HS-5 (cell line): ENCODE data around the gene CDKN2AIP.

ENCODE experiments used
- DNase-seq: peaks from one replicate; pipeline ENCODE4 v3.0.0-alpha.2; 2012; ENCODE audit warnings: low read depth

CDKN2AIP gene, protein sequence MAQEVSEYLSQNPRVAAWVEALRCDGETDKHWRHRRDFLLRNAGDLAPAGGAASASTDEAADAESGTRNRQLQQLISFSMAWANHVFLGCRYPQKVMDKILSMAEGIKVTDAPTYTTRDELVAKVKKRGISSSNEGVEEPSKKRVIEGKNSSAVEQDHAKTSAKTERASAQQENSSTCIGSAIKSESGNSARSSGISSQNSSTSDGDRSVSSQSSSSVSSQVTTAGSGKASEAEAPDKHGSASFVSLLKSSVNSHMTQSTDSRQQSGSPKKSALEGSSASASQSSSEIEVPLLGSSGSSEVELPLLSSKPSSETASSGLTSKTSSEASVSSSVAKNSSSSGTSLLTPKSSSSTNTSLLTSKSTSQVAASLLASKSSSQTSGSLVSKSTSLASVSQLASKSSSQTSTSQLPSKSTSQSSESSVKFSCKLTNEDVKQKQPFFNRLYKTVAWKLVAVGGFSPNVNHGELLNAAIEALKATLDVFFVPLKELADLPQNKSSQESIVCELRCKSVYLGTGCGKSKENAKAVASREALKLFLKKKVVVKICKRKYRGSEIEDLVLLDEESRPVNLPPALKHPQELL

DNA sequence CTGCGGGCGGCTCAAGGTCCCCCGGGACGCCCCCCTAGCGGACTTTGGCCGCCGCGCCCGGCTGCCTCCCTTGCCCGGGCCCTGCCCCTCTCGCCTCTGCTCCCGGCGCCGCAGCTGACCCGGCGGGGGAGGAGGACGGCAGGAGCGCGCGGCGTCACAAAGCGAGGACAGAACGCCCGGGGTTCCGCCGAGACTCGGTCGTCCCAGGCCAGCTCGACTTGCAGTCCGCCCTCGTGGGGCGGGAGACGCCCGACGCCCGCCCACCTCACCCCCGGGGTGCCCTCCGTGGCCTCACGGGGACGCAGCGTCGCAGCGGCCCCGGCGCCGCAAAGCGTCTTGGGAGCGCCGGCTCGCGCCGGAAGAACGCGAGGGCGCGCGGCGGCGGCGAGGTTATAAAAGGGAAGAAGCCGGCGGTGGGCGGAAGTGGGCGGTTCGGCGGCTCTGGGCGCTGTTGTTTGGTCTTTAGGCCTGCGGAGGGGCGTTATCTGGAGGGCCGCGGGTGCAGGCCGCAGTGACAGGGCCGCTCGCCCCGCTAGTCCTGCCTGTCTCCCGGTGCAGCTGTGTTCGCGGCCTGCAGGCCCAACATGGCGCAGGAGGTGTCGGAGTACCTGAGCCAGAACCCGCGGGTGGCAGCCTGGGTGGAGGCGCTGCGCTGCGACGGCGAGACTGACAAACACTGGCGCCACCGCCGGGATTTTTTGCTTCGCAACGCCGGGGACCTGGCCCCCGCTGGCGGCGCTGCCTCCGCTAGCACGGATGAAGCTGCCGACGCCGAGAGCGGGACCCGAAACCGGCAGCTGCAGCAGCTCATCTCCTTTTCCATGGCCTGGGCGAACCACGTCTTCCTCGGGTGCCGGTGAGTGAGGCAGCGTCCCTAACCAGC is at the start of gene CDKN2AIP:
Gene CDKN2AIP, plus strand, starts transcription at position 423 of the 883 bp plus-strand sequence. Its CDS starts 162 bp downstream, at position 585.
- DNase-seq, result peak; percentile 68

DNA sequence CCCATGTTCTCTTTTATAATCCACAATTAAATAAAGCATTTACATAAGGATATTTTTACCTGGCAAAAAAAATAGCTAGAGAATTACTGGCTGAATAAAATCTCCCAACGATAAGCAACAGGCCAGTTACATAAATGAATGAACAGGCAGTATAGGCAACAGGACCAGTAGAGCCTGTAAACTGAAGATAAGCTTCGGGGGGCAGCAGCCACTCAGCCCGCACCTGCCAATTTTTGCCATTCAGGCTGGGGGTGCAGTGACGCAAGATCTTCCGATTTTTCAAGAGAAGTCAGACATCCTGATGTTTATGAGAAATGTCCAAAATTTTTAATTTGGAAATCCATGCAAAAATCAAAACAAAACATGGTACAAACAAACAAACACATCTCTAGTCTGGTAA is 49.0 kb upstream of the CDKN2AIP start:
- no peak for DNase-seq

DNA sequence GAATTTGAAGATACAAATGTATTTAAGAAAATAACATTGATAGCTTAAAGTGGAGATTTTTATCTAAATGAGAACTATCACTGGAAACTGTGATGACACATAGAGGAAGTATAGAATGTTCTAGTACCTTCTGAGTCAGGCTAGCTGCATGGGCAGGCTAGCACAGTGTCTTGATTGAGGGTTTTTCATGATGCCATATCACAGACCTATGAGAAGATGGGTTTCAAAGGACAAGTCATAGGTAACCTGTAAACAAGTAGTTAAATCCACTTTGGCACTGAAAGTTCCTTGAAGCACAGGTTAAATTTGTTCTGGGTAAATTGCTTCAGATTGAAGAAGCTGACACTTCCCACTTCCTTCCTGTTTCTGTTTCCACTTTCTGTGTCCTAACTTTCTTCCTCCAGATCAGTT is 48.2 kb upstream of the CDKN2AIP start:
- no peak for DNase-seq

DNA sequence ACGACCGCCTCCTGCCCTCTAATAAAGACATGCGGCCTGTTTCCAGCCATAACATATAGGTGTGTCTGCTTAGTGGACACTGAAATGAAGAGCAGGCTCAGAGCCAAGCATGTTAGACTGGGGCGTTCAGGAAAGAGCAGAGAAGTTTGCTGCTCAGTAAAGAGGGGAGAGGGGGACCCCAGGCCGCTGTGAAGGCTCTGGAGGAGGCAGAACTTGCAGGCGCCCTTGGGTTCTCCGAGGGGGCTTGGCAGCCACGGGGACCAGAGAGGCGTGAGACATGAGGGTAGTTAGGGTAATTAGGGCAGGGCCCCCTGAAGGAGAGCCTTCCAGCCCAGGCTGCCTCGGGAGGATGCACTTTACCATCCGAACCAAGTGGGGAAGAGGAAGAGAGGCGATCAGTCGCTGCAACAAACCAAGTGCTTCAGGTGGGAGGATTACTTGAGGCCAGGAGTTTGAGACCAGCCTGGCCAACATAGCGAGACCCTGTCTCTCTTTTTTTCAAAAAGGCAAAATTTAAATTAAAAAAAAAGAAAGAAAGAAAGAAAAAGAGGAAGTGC is 46.6 kb upstream of the CDKN2AIP start:
- no peak for DNase-seq

DNA sequence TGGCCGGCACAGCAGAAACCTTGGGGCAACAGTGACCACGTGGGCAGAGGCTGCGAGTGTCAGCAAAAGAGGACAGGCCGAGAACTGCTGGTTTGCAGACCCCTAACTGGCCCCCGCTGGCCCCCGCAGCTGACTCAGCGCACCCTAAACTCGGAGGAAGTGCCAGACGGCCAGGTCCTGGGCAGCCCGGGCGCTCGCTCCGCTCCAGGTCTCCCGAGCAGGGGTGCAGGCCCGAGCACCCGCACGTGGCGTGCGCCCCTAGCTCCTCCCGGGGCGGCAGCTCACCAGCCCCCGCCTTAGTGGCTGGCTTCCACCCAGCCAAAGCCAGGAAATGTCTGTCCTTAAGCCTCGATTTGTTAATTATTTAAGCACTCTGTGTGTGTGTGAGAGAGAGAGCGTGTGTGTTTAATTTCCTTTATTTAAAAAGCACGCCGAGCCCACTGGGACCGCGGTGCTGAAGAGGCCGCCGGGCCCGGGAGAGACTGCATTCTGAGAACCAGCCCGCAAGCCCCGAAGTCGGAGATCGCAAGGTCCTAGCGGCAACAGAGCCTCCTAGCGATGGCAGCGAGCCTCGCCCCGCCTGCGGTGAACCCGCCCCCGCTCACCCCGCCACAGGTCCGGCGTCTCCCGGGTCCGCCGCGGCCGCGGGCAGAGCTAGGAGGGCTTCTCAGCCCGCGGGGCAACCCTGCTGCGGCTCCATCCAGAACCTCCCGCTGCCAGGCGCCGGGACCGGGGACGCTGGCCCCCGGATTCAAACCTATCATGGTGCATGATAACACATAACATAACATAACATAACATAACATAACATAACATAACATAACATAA is 45.9 kb upstream of the CDKN2AIP start:
- peak; percentile 8 for DNase-seq

DNA sequence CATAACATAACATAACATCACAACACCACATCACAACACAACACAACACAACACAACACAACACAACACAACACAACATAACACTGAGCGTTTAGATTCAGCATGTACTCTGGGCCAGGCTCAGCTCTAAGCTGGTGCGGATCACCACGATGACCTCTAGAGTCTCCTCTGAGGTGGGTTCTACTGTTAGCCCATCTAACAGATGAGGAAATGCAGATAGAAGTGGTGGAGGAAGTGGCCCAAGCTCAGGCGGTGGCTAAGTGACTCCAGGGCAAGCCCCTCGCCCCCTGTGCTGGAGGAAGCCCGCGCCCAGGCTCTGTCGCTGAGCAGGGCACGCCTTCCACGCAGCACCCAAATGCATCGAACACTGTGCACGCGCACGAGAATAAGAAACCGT is 45.3 kb upstream of the CDKN2AIP start:
- DNase-seq, result no peak

DNA sequence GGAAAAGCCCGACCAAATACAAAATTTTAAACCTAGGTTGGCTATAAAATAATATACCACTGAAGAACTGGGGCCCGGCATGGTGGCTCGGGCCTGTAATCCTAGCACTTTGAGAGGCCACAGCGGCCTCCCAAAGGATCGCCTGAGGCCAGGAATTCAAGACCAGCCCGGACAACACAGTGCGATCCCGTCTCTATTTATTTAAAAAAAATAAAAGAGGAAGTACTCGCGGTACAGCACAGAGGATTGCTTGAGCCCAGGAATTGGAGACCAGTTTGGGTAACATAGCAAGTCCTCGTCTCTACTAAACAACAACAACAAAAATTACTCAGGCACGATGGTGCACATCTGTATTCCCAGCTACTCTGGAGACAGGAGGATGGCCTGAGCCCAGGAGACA is 44.8 kb upstream of the CDKN2AIP start:
- no peak for DNase-seq

DNA sequence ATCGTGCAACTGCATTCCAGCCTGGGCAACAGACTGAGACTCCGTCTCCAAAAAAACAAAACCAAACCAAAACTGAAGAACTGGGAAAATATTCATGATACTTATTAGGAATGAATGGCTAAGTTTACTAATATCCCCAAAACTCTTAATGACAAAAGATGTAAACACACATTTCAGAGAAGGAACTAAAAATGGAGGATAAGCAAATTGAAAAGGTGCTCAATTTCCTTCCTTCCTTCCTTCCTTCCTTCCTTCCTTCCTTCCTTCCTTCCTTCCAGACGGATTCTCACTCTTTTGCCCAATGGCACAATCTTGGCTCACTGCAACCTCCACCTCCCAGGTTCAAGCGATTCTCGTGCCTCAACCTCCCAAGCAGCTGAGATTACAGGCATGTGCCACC is 44.4 kb upstream of the CDKN2AIP start:
- DNase-seq, result no peak

DNA sequence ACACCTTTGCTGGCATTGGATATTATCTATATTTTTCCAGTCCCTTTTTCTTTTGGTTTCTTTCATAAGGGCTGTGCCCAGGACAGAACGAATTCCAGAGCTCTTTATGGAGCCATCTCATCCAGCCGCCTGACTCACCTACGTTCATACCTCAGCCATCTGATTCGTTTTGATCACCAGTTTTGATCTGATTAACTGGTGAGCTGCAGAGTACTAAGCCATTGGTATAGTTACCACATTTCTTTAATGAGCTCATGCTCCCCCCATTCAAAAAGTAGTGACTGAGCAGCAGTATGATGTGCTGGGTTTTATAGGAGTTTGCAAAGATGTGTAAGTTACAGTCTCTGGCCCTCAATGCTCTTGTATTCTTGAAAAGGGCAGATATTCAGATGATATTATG is 43.0 kb upstream of the CDKN2AIP start:
- DNase-seq, result no peak

DNA sequence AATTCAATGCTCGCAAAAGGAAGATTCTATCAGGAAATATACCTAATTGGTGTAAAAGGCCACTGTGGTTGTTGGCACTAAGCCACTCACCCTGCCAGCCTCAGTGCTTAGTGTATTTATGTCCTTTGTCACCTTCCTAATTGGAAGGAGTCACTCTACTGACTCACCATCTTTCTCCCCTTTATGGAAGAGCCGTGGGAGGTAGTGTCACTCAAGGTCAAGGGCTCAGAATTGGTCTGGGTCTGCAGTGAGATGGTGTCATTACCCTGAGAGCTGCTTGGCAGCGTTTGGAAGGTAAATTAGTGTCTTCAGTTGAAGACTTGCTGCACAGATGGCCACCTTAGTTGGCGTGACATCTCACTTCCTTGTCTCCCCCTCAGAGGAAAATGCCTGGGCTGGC is 41.7 kb upstream of the CDKN2AIP start:
- DNase-seq, result no peak

DNA sequence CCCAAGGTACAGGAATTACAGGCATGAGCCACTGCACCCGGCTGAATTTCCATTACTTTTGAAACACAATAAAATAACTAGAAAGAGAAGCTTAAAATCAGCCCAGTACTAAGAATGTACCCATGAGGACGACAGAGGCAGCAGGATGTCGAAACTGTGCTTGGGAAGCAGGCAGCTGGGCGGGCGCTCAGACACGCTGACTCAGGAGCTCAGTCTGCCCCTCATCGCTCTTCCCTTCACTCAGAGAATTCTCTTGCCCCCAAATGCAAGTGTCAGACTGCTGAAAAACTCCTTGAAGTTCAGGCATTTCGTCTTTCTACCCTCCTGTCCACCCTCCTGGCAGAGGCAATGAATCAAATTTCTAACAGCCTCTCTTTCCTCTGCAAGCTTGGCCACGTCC is 41.0 kb upstream of the CDKN2AIP start:
- no peak for DNase-seq

DNA sequence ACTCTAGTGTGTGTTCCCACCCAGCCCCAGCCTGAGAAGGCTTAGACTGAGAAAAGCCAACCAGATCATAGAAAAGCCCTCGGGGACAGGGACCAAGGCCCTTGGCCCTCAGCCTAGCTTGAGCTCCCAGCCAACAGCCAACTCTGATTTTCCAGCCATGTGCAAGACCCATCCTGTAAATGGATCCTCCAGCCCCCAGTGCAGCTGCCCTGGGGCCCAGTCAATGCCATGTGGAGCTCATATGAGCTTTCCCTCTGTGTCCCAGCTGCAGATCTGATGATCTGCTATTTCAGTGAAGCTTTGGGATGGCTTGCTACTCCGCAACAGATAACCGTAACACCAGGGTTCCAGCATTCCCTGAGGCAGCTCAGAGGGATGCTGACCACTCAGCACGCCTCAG is 40.5 kb upstream of the CDKN2AIP start:
- DNase-seq, result no peak

DNA sequence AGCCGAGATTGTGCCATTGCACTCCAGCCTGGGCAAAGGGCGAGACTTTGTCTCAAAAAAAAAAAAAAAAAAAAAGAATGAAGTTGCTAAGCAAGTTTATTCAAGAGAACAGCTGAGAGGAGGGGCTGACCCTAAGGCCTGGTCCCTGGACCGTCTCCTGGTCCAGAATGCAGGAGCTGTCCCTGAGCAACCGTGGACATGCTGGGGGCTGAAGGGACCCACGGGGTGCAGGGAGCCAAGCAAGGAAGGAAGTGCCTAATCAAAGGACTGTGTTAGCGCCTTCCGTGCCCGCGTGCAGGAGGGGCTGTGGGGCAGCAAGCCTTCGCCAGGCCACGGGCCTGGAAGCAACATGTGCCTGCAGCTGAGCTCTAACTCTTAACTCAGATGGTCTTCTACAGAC is 39.1 kb upstream of the CDKN2AIP start:
- DNase-seq, result no peak

DNA sequence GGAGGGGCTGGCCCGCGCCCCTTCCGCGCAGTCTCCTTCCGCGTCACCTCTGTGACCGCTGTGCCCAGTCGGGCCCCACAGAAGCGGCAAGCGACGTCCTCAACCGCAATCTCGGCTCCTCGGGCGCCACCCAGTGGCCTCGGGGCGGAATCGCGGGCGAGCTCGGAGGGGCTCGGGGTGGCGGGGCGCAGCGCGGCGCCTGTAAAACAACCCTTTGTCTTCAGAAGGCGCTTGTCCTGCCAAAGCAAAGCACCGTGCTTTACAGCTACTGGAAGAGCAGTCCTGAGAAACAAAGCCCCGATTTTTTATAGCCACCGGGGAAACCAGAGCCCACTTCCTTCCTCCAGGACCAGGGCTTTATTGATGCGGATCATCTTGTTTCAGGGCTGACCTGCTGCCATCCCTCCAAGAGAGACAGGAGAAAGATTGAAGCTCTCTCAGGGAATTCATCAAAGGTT is 37.3 kb upstream of the CDKN2AIP start:
- DNase-seq, result peak; percentile 36

DNA sequence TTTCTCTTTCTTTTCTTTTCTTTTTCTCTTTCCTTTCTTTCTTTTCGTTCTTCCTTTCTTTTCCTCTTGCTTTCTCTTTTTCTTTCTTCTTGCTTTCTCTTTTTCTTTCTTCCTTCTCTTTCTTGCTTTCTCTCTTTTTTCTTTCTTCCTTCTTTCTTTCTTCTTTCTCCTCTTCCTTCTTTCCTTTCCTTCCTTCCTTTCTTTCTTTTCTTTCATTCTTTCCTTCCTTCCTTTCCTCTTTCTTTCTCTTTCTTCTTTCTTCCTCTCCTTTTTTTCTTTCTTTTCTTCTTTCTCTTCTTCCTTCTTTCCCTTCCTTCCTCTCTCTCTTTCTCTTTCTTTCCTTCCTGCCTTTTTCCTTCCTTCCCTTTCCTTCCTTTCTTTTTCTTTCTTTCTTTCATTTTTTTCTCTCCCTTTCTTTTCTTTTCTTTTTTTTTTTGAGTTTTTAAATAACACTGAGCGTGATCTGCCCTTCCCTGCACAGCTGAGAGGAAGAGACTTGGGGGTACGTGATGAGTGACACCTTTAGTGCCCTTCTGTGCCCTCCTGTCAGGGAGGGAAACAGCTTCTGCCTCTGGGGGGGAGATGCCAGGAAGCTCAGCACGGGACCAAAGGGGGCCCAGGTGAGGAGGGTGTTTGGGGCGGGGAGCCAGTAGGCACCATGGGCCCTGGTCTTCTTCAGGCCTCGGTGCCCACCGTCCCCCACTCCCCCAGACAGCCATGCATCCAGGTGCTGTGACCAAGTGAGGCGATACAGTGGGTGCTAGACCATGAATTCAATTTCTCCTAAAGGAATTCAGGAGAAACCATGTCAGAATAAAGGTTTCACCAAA is 36.6 kb upstream of the CDKN2AIP start:
- no peak for DNase-seq

DNA sequence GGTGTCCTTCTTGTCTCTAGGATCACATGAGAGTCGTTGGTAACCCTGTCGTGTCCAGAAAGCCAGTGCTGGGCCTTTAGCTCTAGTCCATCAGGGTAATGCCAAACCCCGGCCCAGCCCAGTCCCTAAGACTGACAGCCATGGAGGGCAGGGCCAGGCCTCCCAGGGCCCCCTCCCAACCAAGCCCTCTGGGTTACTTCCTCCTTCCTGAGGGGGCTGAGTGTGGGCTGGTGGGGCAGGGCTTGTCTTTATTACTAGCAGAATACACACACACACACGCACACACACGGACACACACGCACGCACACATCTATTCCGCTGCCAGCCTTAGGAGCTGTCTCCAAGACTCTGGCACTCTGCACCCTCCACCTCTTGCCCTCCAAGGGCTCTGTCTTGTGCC is 35.6 kb upstream of the CDKN2AIP start:
- DNase-seq, result no peak

DNA sequence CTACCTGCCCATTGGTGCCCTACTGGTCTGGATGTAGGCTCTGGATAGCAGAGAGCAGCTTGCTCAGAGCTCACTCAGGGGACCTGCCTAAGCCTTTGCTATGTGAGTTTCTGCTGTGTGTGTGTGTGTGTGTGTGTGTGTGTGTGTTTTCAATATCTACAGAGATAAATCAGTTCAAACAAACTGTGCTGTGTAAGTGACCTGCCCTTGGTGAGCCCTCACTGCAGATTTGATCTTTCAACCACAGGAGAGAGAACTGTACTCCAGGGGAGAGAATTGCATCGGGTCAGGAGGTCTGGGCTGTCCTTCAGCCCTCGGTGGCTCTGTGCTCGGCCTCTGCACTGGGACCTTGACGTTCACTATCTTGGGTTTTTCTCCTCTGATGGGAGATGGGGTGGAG is 35.0 kb upstream of the CDKN2AIP start:
- no peak for DNase-seq

DNA sequence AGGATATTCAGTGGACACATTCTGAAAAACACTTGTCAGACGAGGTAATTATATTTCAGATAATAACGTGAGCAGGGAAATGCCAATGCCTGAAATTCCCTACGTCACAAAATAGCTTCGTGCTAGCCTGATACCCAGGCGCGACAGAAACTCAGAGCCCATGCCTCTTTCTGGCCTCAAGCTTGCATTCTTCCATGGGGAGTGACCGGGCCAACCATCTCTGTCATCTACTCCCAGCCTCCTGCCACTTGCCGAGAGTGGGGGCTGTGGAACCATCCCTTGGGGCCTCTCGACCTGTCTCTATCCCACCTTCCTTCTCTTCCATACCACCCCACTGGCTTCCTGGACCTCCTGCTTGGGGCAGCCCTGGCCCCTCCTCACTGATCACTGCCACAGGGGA is 34.5 kb upstream of the CDKN2AIP start:
- no peak for DNase-seq

DNA sequence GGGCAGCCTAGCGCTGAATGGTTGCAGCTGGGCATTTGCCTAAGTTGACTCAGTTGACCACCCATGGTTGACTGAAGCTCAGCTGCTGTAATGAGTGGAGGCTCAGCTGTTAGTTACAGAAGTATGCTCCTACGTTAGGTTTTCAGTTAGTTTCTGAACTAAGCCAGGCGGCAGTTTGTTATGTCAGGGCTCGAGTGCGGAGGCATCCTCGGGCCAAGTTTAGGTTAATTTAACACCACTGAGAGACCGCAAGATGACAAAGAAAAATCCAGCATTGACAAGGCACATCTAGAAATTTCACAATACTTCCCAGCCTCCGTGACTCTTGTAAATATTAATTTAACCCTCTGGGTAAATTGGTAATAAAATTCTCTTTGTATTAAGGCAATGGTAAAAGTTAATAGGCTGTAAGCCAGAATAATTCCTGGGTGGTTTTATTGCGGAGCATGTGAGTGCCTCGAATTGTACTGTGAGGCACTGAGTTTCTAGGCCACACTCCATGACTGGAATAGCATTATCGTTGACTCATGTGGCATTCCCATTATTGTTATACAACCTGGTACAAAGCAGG is 33.1 kb upstream of the CDKN2AIP start:
- DNase-seq, result no peak

DNA sequence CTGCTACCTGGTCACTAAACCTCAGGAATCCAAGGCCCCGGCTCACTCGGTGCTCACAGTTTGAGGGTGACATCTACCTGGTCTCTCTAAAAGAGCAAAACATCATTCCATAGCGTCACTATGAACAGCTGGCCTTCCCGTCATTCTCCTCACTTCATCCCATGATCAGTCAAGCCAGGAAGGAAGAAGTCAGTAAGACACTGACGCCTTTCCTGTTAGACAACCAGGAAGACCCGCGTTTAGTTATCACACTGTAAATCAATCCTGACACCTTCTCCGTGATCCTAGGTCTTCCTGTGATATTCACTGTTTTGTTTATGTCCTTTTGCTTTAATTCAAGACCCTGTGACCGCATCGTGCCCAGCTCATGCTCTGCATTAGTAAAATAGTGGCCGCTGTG is 31.6 kb upstream of the CDKN2AIP start:
- DNase-seq, result no peak
